ENCODE measurements around the gene USP30.

Gene USP30

DNA sequence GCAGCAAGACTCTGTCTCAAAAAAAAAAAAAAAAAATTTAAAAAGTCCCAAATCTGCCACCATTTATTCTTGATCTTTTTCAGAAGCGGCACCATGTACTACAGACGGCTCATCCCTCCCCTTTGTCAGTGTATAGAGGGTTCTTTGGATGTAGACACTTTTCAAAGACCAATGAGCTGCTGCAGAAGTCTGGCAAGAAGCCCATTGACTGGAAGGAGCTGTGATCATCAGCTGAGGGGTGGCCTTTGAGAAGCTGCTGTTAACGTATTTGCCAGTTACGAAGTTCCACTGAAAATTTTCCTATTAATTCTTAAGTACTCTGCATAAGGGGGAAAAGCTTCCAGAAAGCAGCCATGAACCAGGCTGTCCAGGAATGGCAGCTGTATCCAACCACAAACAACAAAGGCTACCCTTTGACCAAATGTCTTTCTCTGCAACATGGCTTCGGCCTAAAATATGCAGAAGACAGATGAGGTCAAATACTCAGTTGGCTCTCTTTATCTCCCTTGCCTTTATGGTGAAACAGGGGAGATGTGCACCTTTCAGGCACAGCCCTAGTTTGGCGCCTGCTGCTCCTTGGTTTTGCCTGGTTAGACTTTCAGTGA, 57.5 kb downstream of the USP30 start:
- TF ChIP-seq Cebpa-rat (IDR thresholded peaks at IDR 0.05) = no peak
- H3K4me1 ChIP-seq = peaks cover 11% of the 10 kb centered on the region
- no peaks in the 10 kb centered on the region for H3K27me3 ChIP-seq
- H3K36me3 ChIP-seq = peaks cover 61% of the 10 kb centered on the region
- no peak overlapping the region for H3K9ac ChIP-seq
- no peak overlapping the region for H3K4me2 ChIP-seq
- H3K9me3 ChIP-seq = no peaks in the 10 kb centered on the region
- H3K4me3 ChIP-seq = no peak overlapping the region
- peaks cover 16% of the 10 kb centered on the region; the same call in 1 of the 2 replicates for H4K20me1 ChIP-seq
- H3K27ac ChIP-seq = no peak overlapping the region

DNA sequence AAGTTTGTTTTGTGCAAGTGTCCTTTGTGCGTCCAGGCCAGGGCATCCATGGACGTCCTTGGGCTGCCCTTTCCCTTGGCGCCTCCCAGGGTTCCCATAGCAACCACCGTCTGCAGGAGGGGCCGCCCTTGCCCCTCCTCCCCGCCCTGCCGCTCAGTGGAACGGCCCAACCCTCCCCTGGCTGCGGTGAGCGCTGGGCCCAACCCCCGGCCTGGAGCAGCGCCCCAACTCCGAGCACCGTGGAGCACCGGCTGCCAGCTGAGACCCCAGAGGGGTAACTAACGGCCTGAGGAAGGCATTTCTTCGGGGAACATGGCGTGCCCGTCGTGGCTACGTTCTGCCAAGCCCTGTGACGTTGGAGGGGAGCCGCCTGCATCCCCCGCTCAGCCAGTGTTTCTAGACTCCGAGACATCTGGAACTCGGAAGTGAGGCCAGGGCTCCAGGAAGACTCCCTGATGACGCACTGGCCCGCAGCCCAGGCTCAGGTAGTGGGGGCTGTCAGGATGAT, 58.7 kb downstream of the USP30 start:
- no peak for TF ChIP-seq Cebpa-rat (IDR thresholded peaks at IDR 0.05)
- peaks cover 49% of the 10 kb centered on the region for H3K36me3 ChIP-seq
- H3K4me3 ChIP-seq = peak overlapping the region; percentile 36; the same call in 1 of the 2 replicates
- no peaks in the 10 kb centered on the region for H3K9me3 ChIP-seq
- H3K9ac ChIP-seq = peak overlapping the region; percentile 32; the same call in 1 of the 2 replicates
- peaks cover 4% of the 10 kb centered on the region; the same call in 1 of the 2 replicates for H4K20me1 ChIP-seq
- H3K4me1 ChIP-seq = peaks cover 23% of the 10 kb centered on the region
- H3K27ac ChIP-seq = 0 out of 2 replicates have a peak overlapping the region, but pooled peaks have one; percentile 46
- no peaks in the 10 kb centered on the region for H3K27me3 ChIP-seq
- H3K4me2 ChIP-seq = peak overlapping the region; percentile 66

DNA sequence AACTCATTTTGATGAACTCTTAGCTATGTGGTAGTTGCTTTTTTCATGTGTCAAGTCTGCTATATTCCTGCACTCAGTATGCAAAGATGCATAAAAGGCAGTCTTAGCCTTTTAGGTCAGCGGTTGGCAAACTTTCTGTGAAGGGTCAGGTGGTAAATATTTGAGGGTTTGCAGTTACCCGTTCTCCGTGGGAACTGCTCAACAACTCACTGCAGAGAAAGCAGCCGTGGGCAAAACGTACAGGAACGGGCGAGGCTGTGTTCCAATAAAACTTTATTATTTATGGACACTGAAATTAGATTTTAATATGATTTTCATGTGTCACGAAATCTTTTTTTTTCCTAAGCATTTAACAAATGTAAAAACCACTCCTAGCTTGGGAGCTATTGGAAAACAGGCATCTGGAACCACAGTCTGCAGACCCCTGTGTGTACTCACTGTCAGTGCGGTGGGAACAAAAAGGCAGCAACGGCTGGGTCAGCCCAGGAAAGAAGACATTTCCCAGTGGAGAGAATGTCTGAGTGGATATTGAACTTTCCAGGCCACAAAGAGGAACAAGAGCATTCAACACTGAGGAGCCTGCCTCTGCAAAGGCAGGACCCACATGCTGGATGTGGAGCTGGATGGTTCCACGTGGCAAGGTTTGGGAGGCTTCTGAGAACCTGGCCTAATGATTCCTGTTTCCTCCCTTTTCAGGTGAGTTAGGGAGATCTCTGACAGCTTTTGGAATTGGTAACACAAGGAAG, 60.5 kb downstream of the USP30 start:
- no peak overlapping the region for H3K9ac ChIP-seq
- peaks cover 38% of the 10 kb centered on the region for H3K4me1 ChIP-seq
- no peaks in the 10 kb centered on the region for H3K27me3 ChIP-seq
- no peak for TF ChIP-seq Cebpa-rat (IDR thresholded peaks at IDR 0.05)
- H4K20me1 ChIP-seq = no peaks in the 10 kb centered on the region
- H3K27ac ChIP-seq = no peak overlapping the region
- H3K36me3 ChIP-seq = peaks cover 33% of the 10 kb centered on the region
- H3K4me3 ChIP-seq = no peak overlapping the region
- H3K4me2 ChIP-seq = no peak overlapping the region
- no peaks in the 10 kb centered on the region for H3K9me3 ChIP-seq

DNA sequence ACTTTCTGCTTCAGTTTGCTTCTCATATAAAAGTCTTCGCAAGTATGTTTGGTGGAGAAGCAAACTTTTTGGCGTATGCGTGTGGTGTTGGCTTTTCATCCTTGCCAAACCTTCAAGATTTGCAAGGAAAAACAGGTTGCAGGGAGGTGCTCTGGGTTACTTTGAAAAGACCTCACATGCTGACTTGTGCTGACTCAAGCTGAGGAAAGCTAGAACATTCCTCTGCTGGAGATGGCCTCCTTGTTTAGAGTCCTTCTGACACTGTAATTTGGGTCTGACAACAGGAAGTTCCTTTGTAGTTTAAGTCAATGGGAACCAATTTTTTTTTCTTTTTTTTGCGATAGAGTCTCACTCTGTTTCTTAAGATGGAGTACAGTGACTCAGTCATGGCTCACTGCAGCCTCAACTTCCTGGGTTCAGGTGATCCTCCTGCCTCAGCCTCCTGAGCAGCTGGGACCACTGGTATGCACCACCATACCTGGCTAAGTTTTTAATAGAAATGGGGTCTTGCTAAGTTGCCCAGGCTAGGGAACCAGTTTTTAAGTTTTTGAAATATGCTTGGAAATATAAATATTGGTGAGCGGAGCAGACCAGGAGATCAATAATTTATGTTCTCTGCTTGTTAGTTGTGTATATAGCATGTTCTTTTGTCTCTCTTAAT, 61.4 kb downstream of the USP30 start:
- TF ChIP-seq Cebpa-rat (IDR thresholded peaks at IDR 0.05) = no peak
- H3K4me3 ChIP-seq = no peak overlapping the region
- peaks cover 24% of the 10 kb centered on the region for H3K36me3 ChIP-seq
- no peaks in the 10 kb centered on the region for H3K9me3 ChIP-seq
- no peak overlapping the region for H3K9ac ChIP-seq
- H3K27ac ChIP-seq = no peak overlapping the region
- H3K27me3 ChIP-seq = no peaks in the 10 kb centered on the region
- peaks cover 38% of the 10 kb centered on the region for H3K4me1 ChIP-seq
- no peaks in the 10 kb centered on the region for H4K20me1 ChIP-seq
- no peak overlapping the region for H3K4me2 ChIP-seq

DNA sequence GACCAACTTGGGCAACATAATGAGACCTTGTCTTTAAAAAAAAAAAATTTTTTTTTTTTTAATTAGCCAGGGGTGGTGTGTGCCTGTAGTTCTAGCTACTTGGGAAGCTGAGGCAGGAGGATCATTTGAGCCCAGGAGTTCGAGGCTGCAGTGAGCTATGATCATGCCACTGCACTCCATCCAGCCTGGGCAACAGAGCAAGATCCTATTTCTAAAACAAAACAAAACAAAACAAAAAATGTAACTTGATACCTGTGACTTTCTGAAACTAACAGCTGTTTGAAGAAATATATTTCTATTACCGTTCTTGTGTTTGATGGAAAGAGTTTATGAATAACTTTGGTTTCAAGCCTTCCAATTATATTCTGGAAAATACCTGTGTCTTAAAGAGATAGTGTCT, 62.3 kb downstream of the USP30 start:
- Histone ChIP-seq H3K4me1 (peaks cover 38% of the 10 kb centered on the region), H3K9ac (no peak overlapping the region), H4K20me1 (no peaks in the 10 kb centered on the region), H3K4me3 (no peak overlapping the region), H3K9me3 (no peaks in the 10 kb centered on the region), H3K27me3 (no peaks in the 10 kb centered on the region), H3K36me3 (peaks cover 15% of the 10 kb centered on the region), H3K4me2 (no peak overlapping the region), H3K27ac (no peak overlapping the region)
- TF ChIP-seq Cebpa-rat (IDR thresholded peaks at IDR 0.05) = no peak

DNA sequence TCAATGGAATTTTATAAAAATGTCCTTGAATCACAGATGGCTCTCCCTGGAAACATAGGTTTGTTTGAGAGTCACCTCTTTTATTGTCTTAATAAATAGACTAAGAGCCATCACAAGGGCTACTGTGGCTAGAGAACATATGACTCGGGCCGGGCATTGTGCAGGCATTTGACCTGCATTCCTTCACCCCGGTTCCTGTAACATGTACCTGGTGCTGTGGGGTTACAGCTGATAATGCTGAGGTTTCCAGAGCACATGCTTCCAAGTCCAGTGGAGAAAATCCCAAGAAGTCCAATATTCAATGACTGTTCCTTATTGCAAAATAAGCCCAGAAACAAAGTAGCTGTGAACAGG, 63.0 kb downstream of the USP30 start:
- H3K4me1 ChIP-seq = peaks cover 38% of the 10 kb centered on the region
- H3K4me2 ChIP-seq = peak overlapping the region; percentile 66
- H3K27ac ChIP-seq = no peak overlapping the region
- TF ChIP-seq Cebpa-rat (IDR thresholded peaks at IDR 0.05) = no peak
- H3K9ac ChIP-seq = no peak overlapping the region
- H3K27me3 ChIP-seq = no peaks in the 10 kb centered on the region
- no peaks in the 10 kb centered on the region for H3K9me3 ChIP-seq
- H4K20me1 ChIP-seq = no peaks in the 10 kb centered on the region
- no peak overlapping the region for H3K4me3 ChIP-seq
- H3K36me3 ChIP-seq = peaks cover 8% of the 10 kb centered on the region

DNA sequence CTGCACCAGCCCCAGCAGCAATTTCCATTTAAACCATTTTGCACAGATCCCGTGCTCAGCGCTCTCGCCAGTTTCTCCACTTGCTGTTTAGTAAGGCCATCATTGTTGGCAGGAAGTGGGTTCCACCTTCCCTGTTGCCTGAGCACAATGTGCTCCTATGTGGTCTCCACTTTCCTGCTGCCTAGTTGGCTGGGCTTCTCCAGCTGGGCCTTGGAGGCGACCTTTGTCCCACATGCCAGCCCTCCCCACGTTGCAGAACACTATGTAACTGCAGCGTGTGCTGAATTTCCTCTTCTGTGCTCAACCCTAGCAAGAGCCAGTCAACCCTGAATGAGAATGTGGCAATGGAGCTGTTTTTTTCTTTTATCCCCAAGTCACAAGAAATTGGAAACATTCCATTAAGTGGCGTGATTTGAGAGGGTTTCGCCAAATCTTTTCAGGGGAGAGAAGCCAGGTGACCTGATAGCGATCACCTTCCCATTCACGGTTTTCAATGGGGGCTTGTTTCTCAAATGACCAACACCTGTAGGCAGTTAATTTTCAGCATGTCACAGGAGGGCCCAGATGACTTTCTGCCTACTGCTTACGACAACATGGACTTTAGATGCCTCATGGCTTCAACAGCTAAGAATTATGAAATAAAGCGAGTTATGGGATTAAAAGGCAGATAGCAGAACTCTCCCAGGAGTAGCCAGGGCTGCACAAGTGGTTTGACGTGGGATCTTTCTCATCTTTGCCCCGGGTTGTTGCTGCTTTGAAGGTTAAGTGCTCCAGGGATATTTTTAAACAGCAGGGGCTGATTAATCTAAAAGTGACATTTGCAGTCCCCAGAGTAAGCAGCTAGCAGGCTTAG, 63.6 kb downstream of the USP30 start, which contains the start of gene ACACB:
ACACB (plus strand) TSS at position 830 of the 853 bp plus-strand sequence. CDS start 22,819 bp downstream, outside the sequence.
- Histone ChIP-seq H3K9ac (0 out of 2 replicates have a peak within 1 kb of the TSS, but pooled peaks have one; percentile 0), H3K4me2 (peak within 1 kb of the TSS; percentile 66), H3K4me1 (peaks cover 36% of the 10 kb centered on the region), H3K36me3 (0 out of 2 replicates have a peak, but pooled peaks cover 3% of the 10 kb centered on the region), H3K4me3 (no peak within 1 kb of the TSS), H3K27ac (no peak within 1 kb of the TSS), H4K20me1 (no peaks in the 10 kb centered on the region), H3K27me3 (no peaks in the 10 kb centered on the region), H3K9me3 (no peaks in the 10 kb centered on the region)
- TF ChIP-seq Cebpa-rat (IDR thresholded peaks at IDR 0.05) = no peak

DNA sequence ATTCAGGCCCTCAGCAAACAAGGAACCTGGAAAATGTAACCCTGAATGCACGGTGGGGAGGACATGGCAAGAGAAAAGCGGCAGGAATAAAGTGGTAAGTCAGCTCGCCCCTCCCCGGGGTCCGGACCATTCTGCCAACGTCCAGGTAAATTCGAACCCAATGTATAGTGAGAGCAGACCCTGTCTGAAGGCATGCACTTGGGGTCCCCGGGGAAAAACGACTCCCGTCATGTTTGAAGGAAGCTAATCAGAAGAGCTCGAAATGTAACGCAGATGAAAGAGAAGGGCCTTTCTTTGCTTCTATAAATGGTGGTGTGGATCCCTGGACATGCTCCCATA, 64.2 kb downstream of the USP30 start:
- Histone ChIP-seq H3K4me2 (peak overlapping the region; percentile 66), H3K27me3 (no peaks in the 10 kb centered on the region), H3K4me3 (no peak overlapping the region), H3K4me1 (peaks cover 30% of the 10 kb centered on the region), H3K27ac (no peak overlapping the region), H4K20me1 (no peaks in the 10 kb centered on the region), H3K9ac (0 out of 2 replicates have a peak overlapping the region, but pooled peaks have one; percentile 0), H3K9me3 (no peaks in the 10 kb centered on the region), H3K36me3 (no peaks in the 10 kb centered on the region)
- no peak for TF ChIP-seq Cebpa-rat (IDR thresholded peaks at IDR 0.05)

DNA sequence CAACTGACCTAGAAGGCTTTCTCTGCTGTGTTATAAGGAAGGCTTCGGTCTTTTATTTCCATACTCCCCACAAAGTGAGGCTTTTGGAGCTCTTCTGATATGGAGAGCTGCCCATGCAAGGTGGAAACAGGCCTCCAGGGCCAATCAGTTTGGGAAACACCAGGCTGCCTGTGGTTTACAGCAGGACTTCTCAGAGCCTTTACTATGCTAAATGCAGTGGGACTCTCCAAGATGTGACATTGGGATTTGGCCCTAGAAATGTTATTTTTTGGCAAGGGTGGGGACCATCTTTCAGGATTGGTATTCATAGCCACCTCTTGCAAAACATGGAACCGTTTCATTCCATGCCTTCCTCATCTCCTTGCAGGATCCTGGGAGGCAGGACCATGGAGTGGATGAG, 67.7 kb downstream of the USP30 start:
- H3K9me3 ChIP-seq = no peaks in the 10 kb centered on the region
- no peak overlapping the region for H3K27ac ChIP-seq
- H3K4me2 ChIP-seq = no peak overlapping the region
- no peaks in the 10 kb centered on the region for H4K20me1 ChIP-seq
- H3K4me3 ChIP-seq = no peak overlapping the region
- peaks cover 31% of the 10 kb centered on the region for H3K4me1 ChIP-seq
- TF ChIP-seq Cebpa-rat (IDR thresholded peaks at IDR 0.05) = no peak
- H3K9ac ChIP-seq = no peak overlapping the region
- no peaks in the 10 kb centered on the region for H3K36me3 ChIP-seq
- H3K27me3 ChIP-seq = no peaks in the 10 kb centered on the region
